CD4-positive, alpha-beta T cell treated with Interleukin-1 beta for 1 hour (primary cell): ENCODE measurements around the gene PIGA.

Experiments used
- DNase-seq, 2 donors: peaks; one replicate each; pipeline ENCODE4 v3.0.0-alpha.2; 2020 to 2022

Gene PIGA

GRCh38 chrX:15335135-15336022 lies at the start of gene PIGA:
Gene PIGA (minus strand): TSS chrX:15335523. CDS start chrX:15331930, 3,593 bp downstream.
- peak; percentile 94 to 96 for DNase-seq

- DNase-seq, result no peak
These were observed 49.0 kb upstream of the PIGA start, which contains the start of gene VEGFD for GRCh38 chrX:15384304-15384703. Gene VEGFD (minus strand): TSS chrX:15384413. CDS start chrX:15383946, 467 bp downstream.

- DNase-seq, result no peak
These were observed 47.5 kb upstream of the PIGA start for GRCh38 chrX:15382813-15383212.

GRCh38 chrX:15376956-15377355 lies 41.6 kb upstream of the PIGA start:
- no peak for DNase-seq

- no peak for DNase-seq
These were observed 38.7 kb upstream of the PIGA start for GRCh38 chrX:15373976-15374375.

- DNase-seq, result peak in 1 of 2 donors; percentile 2
These were observed 31.4 kb upstream of the PIGA start for GRCh38 chrX:15366506-15367352.

- no peak for DNase-seq
These were observed 24.4 kb upstream of the PIGA start for GRCh38 chrX:15359701-15360100.

- no peak for DNase-seq
These were observed 23.2 kb upstream of the PIGA start for GRCh38 chrX:15358533-15358932.

- DNase-seq, result no peak
These were observed 21.1 kb upstream of the PIGA start for GRCh38 chrX:15356444-15356843.

- no peak for DNase-seq
These were observed 15.1 kb upstream of the PIGA start for GRCh38 chrX:15350329-15350996.

GRCh38 chrX:15349046-15349445 lies 13.7 kb upstream of the PIGA start:
- peak in 1 of 2 donors; percentile 29 for DNase-seq

- DNase-seq, result no peak
These were observed 10.7 kb upstream of the PIGA start for GRCh38 chrX:15345976-15346375.

GRCh38 chrX:15344106-15344505 lies 8.8 kb upstream of the PIGA start:
- no peak for DNase-seq

GRCh38 chrX:15343075-15343476 lies 7.8 kb upstream of the PIGA start:
- no peak for DNase-seq

- no peak for DNase-seq
These were observed 5.5 kb upstream of the PIGA start for GRCh38 chrX:15340867-15341266.

GRCh38 chrX:15336023-15336413 lies 695 bp upstream of the PIGA start:
- peak; percentile 69 to 74 for DNase-seq

- peak; percentile 10 to 47 for DNase-seq
These were observed 762 bp downstream of the PIGA start for GRCh38 chrX:15334561-15334960.

GRCh38 chrX:15328821-15329220 lies 6.5 kb downstream of the PIGA start:
- DNase-seq, result no peak

GRCh38 chrX:15328131-15328530 lies 7.2 kb downstream of the PIGA start:
- DNase-seq, result no peak

GRCh38 chrX:15322472-15322871 lies 12.9 kb downstream of the PIGA start:
- DNase-seq, result no peak

GRCh38 chrX:15322072-15322471 lies 13.3 kb downstream of the PIGA start:
- DNase-seq, result no peak

GRCh38 chrX:15321447-15321846 lies 13.9 kb downstream of the PIGA start:
- DNase-seq, result peak in 1 of 2 donors; percentile 23

GRCh38 chrX:15320297-15320696 lies 15.0 kb downstream of the PIGA start:
- DNase-seq, result no peak
